Ovary (tissue), 9 donors: Measurements from ENCODE around the gene AQP2. TPM values are rescaled to one million over a fixed set of nuclear protein-coding genes. Genes with fewer than 3 reads are reported as not detected.

ENCODE experiments used
- DNase-seq, 5 donors: peaks; one replicate each; pipeline ENCODE4 v3.0.0-alpha.2; 2019 to 2020
- H3K27ac ChIP-seq, 2 donors: fragments of 200-600 bp; one replicate each; pipeline versions ENCODE4 v1.5.1 to v1.8.0; 2019 to 2022
- H3K27me3 ChIP-seq: fragments of 200-600 bp; one replicate; pipeline ENCODE4 v1.8.0; 2022
- H3K36me3 ChIP-seq: fragments of 200-600 bp; sonication (generic); one replicate; pipeline ENCODE4 v1.5.1; 2019
- H3K4me1 ChIP-seq: one replicate; pipeline ENCODE4 v1.8.1; 2013; ENCODE audit warnings: mild to moderate bottlenecking, moderate library complexity; ENCODE audit not compliant: insufficient read depth
- H3K4me3 ChIP-seq: fragments of 200-600 bp; sonication (generic); one replicate; pipeline ENCODE4 v1.5.1; 2017
- H3K9me3 ChIP-seq, 2 donors: fragments of 200-600 bp in 1 of 2; sonication (generic) in 1 of 2; one replicate each; pipeline versions ENCODE4 v1.5.1 to v1.8.1; 2013 to 2019; ENCODE audit warnings: mild to moderate bottlenecking in 1 of 2, moderate library complexity in 1 of 2
- EP300 ChIP-seq: sonication (generic); formaldehyde crosslinking; IDR thresholded peaks from one replicate; pipeline ENCODE4 v1.6.1; 2017; ENCODE audit warnings: antibody characterized with exemption
- POLR2A ChIP-seq: fragments of 450-650 bp; IDR thresholded peaks from one replicate; pipeline ENCODE4 v1.6.1; 2017; ENCODE audit warnings: antibody characterized with exemption, mild to moderate bottlenecking, moderate library complexity
- WGBS, 3 donors: extraction: QIAGEN DNeasy Blood & Tissue Kit in 1 of 3; methylation state at CpG; one replicate each; pipeline versions ENCODE4 v1.1.5 to v1.1.7; 2013 to 2017; 5-methylcytosine and 5-hydroxymethylcytosine counted together
- intact Hi-C, 4 donors: fragments of 100-400 bp; cut with DNase I; formaldehyde crosslinking; loops; one replicate each; pipeline versions ENCODE4 v1.11.0 to v1.15.1; 2022 to 2023
- polyA plus RNA-seq, 2 donors: library from polyadenylated mRNA; stranded (reverse); fragments of 200-250 nt in 1 of 2; fragments of 350-450 nt in 1 of 2; fragmentation: Illumina TruSeq in 1 of 2; extraction: RNeasy Lipid Tissue Mini Kit (QIAGEN cat#74804) in 1 of 2; gene quantifications; one replicate each; pipeline ENCODE4 v1.2.3, GENCODE V29; 2013 to 2014
- total RNA-seq, 7 donors: library from RNA; depleted of rRNA in 2 of 7; stranded (reverse); fragments of >200 nt in 2 of 7; fragmentation: NEBNext Ultra II Directional in 3 of 7; extraction: Animal tissue kit (Norgen Biotek cat#: 25700) in 3 of 7; gene quantifications; one replicate each; pipeline versions ENCODE4 v1.1.0 to v1.2.4, GENCODE V29; 2016 to 2023
- TF ChIP-seq, protein P1 (sequence below), 3 donors: fragments of 450-650 bp in 2 of 3; fragments of 200-600 bp in 1 of 3; IDR thresholded peaks; one replicate each; pipeline versions ENCODE4 v1.5.1 to v1.8.0; 2016 to 2022; ENCODE audit warnings: antibody characterized with exemption in 3 of 3, mild to moderate bottlenecking in 1 of 3
- donor health status: DM: no; HTN: no; CAD: no; lungs with moderate emphysema.
- donor health status: DM: no; HTN: no; CAD: no.
- donor health status: Bipolar disorder and iron deficiency.
- donor health status: DM: yes; HTN: yes; CAD: no.
- donor health status: DM: no; HTN: no; CAD: no.
- donor health status: DM: yes; HTN: yes; CAD: no.

Gene AQP2
- total and polyA plus RNA-seq, 9 donors, result 0.11 to 3.7 (median 2.1) TPM; not detected in 6

DNA sequence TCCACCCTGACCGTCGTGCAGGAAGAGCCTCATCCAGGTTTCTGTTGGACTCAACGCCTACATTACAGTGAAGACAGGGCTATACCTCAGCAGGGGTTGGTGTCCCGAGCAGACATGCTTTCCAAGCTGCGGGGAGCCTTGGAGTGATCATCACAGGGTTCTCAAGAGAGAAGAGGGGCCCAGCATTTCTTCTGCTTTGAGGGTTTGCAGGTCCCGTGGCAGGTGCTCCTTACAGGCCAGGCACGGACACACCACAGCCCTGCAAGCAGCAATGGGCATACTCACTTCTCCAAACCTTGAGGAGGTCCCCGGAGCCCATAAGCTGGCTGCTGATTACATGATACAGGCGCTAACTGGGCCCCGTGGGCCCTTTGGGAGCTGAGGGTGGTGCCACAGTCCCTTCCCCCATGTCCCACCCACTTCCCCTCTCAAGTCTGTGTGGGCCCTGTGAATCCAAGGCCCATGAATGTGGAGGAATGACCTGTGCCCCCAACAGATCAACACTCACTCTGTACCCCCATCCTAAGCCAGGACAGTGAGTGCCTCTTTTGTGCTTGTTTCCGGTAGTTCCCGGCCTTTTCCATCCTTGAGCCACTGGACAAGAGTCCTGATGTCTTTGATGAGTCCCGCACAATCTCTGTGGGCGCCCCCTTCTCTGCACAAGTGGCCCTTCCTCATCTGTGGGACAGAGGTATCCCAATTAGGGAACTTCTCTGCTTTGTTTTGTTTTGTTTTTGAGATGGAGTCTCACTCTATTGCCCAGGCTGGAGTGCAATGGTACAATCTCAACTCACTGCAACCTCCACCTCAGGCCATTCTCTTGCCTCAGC, 1.1 kb downstream of the AQP2 start:
- no peaks in the 10 kb centered on the region for H3K9me3 ChIP-seq
- 81 to 85% (median 82%) methylated on average over 14 of the region's 14 CpGs for WGBS, 3 donors
- peak in 1 of 5 donors; percentile 17 for DNase-seq
- TF ChIP-seq, protein P1, sequence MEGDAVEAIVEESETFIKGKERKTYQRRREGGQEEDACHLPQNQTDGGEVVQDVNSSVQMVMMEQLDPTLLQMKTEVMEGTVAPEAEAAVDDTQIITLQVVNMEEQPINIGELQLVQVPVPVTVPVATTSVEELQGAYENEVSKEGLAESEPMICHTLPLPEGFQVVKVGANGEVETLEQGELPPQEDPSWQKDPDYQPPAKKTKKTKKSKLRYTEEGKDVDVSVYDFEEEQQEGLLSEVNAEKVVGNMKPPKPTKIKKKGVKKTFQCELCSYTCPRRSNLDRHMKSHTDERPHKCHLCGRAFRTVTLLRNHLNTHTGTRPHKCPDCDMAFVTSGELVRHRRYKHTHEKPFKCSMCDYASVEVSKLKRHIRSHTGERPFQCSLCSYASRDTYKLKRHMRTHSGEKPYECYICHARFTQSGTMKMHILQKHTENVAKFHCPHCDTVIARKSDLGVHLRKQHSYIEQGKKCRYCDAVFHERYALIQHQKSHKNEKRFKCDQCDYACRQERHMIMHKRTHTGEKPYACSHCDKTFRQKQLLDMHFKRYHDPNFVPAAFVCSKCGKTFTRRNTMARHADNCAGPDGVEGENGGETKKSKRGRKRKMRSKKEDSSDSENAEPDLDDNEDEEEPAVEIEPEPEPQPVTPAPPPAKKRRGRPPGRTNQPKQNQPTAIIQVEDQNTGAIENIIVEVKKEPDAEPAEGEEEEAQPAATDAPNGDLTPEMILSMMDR (IDR thresholded peaks at IDR 0.05), result no peak
- TF ChIP-seq EP300 (no peak), POLR2A (no peak)
- H3K27ac ChIP-seq, result no peak overlapping the region
- H3K36me3 ChIP-seq, result no peaks in the 10 kb centered on the region
- intact Hi-C loops, result no loop called here
- H3K27me3 ChIP-seq, result no peaks in the 10 kb centered on the region
- H3K4me3 ChIP-seq, result no peak overlapping the region
- H3K4me1 ChIP-seq, result no peaks in the 10 kb centered on the region

DNA sequence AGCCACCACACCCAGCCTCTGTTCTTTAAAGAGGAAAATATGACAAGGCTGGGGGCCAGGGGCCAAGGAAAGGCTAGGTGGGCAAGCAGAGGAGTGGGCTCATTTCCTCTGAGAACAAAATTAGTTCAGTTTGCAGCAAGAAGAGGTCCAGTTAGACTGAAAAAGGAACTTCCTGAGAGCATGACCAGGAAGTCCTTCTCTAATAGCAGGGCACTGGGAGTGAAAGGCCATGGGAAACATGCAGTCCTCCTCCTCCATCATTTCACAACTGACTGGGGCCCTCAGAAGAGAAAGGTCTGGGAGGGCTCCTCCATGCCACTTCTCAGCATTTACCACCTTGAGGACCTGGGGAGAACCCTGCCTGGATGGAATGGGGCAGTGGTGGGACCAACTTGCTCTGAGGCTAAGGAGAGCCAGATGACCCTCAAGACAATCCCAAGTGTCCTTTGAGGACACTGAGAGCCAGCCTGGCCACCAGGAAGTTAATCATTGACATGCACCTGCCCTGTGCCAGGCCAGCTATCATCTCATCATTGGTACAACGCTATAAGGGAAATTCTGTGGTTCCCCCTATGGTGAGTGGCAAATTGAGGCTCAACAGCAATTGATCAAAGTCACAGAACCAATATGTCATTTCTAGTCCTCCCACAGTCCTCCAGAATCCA, 2.0 kb downstream of the AQP2 start:
- Histone ChIP-seq H3K36me3 (no peaks in the 10 kb centered on the region), H3K27ac (no peak overlapping the region), H3K27me3 (no peaks in the 10 kb centered on the region), H3K4me3 (no peak overlapping the region), H3K4me1 (no peaks in the 10 kb centered on the region), H3K9me3 (no peaks in the 10 kb centered on the region)
- TF ChIP-seq, protein P1 (IDR thresholded peaks at IDR 0.05), result no peak
- TF ChIP-seq EP300 (no peak), POLR2A (no peak)
- DNase-seq, result peak in 1 of 5 donors; percentile 12
- WGBS, 3 donors, result 88 to 100% (median 95%) methylated on average over 1 of the region's 1 CpG
- intact Hi-C loops, result no loop called here

DNA sequence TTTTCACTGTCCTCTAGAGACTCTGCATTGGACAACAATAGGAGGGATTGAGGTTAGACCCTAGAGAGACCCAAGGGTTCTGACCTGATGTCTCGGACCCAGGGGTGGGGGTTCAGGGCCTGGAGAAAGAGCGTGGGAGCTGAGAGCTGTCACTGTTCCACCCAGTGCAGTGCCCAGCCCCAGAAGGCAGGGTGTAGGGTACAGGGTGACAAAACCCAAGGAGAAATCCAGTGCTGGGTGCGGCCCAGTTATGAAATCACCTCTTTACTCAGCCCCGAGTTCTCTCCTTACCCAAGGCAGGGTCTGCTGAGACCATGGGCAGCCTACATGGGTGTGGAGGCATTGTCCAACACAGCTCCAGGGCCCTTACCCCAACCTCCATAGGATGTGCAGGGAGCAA, 2.6 kb downstream of the AQP2 start:
- intact Hi-C loops, result no loop called here
- Histone ChIP-seq H3K4me1 (no peaks in the 10 kb centered on the region), H3K27me3 (no peaks in the 10 kb centered on the region), H3K36me3 (no peaks in the 10 kb centered on the region), H3K9me3 (no peaks in the 10 kb centered on the region), H3K4me3 (no peak overlapping the region), H3K27ac (no peak overlapping the region)
- TF ChIP-seq EP300, result no peak
- TF ChIP-seq, protein P1 (IDR thresholded peaks at IDR 0.05), result no peak
- TF ChIP-seq POLR2A, result no peak
- 91 to 94% (median 94%) methylated on average over 4 of the region's 4 CpGs for WGBS, 3 donors
- DNase-seq, result peak in 1 of 5 donors; percentile 13

DNA sequence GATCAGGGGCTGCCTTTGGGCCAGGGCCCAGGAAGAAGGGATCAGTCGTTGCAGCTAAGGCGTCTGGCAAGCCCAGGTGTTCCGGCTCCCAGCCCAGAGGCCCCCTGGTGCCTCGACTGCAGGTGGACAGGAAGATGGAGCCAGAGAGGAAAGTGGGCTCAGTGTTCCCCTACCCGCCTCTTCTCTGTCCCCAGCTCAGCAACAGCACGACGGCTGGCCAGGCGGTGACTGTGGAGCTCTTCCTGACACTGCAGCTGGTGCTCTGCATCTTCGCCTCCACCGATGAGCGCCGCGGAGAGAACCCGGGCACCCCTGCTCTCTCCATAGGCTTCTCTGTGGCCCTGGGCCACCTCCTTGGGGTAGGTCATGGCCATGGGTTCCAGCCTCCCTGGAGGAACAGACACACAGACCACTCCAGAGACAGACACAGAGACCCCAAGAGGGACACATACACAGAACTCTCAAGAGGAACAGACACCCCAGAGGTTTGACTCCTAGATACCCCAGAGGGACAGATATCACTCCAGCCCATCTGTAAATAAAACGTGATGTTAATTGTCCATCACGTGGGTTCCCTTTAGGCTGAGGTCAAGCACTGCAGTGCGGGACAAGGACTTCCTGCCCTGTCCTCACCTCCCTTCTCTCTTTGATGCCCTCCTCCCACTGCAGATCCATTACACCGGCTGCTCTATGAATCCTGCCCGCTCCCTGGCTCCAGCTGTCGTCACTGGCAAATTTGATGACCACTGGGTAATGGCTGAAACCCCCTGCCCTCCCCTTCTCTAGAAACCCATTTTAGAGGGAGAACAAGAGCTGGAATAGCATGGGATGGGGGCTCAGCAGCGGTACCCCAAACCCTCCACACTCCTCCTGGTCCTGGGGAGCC, 3.7 kb downstream of the AQP2 start:
- peak in 1 of 5 donors; percentile 20 for DNase-seq
- TF ChIP-seq POLR2A, result no peak
- no peak for TF ChIP-seq EP300
- Histone ChIP-seq H3K27ac (no peak overlapping the region), H3K9me3 (no peaks in the 10 kb centered on the region), H3K27me3 (no peaks in the 10 kb centered on the region), H3K4me1 (no peaks in the 10 kb centered on the region), H3K36me3 (no peaks in the 10 kb centered on the region), H3K4me3 (no peak overlapping the region)
- intact Hi-C loops, result no loop called here
- 69 to 76% (median 74%) methylated on average over 21 of the region's 21 CpGs for WGBS, 3 donors
